GM12801 (cell line): ENCODE measurements around the gene MINAR1.

Experiments used
- CTCF ChIP-seq: IDR thresholded peaks from one replicate; pipeline ENCODE4 v1.5.1; 2011; ENCODE audit warnings: control low read depth; ENCODE audit not compliant: insufficient read length; ENCODE audit errors: extremely low read depth

The MINAR1 gene

GRCh38 chr15:79447060-79447459 lies 14.9 kb downstream of the MINAR1 start:
- no peak for TF ChIP-seq CTCF

GRCh38 chr15:79450648-79451047 lies 18.5 kb downstream of the MINAR1 start:
- TF ChIP-seq CTCF = no peak

- TF ChIP-seq CTCF = no peak
Observed at GRCh38 chr15:79451361-79451999, 19.3 kb downstream of the MINAR1 start.

GRCh38 chr15:79452244-79453051 lies 20.3 kb downstream of the MINAR1 start:
- TF ChIP-seq CTCF = no peak

- TF ChIP-seq CTCF = no peak
Observed at GRCh38 chr15:79453446-79453845, 21.3 kb downstream of the MINAR1 start.

GRCh38 chr15:79454063-79454462 lies 21.9 kb downstream of the MINAR1 start:
- TF ChIP-seq CTCF = no peak

- no peak for TF ChIP-seq CTCF
Observed at GRCh38 chr15:79455361-79455760, 23.2 kb downstream of the MINAR1 start.
